ENCODE results near the gene CLOCK.

CLOCK gene

DNA sequence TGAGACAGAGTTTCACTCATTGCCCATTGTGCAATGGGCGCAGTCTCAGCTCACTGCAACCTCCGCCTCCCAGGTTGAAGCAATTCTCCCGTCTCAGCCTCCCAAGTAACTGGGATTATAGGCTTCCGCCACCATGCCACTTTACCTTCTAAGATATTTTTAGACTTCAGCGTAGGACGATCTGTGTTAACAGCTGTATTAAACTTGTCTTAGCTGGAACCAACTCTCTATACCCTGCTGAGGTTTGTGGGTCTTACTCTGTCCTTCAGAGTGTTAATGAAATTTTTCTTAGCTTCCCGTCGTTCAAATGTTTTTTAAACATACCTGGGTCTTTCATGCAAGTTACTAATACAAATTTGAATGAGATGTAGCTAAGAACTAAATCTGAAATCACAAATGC is 136.3 kb downstream of the CLOCK start:
- DNase-seq, result no peak

DNA sequence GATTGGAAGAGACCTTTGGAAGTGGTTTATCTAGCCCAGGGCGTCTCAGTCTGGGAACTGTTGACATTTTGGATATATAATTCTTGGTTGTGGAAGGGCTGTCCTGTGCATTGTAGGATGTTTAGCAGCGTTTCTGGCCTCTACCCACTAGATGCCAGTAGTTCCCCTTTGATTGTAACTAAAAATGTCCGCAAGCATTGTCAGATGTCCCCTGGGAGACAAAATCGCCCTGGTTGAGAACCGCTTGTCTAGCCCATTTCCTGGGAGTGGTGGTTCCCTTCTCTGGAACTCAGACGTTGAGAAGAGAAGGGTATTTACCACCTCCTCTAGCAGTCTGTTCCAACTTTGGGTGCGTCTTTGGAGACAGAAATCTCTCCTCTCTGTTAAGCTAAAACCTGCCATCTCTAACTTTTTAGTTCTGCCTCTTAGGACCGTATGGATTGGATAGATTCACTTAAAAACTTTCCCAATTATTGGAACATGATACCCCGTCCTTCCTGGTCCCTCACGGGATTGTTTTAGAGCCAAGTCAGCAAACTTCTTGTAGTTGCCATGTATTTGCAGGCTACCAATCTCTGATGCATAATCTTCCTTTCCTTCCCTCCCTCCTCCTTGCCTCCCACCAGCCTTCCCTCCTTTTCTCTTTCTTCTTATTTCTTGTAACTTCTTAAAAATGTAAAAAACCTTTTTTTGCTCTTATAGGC is 137.1 kb downstream of the CLOCK start:
- peak; percentile 85 for DNase-seq

DNA sequence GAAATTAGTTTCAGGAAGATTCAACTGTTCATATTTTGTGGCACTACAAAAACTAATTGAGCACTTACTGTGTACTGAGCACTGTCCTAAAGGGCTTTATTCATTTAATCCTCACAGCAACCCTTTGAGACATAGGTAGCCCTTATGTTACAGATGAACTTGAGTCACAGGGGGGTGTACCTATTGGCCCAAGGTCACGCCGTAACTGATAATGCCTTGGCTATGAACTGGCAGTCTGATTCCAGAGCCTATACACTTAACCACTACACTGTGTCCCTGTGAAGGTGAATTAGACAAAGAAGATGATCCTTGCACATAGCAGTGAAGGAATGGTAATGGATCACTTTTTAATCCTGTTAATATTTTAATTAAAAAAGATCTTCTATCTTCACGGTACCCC is 138.9 kb downstream of the CLOCK start:
- DNase-seq, result no peak

DNA sequence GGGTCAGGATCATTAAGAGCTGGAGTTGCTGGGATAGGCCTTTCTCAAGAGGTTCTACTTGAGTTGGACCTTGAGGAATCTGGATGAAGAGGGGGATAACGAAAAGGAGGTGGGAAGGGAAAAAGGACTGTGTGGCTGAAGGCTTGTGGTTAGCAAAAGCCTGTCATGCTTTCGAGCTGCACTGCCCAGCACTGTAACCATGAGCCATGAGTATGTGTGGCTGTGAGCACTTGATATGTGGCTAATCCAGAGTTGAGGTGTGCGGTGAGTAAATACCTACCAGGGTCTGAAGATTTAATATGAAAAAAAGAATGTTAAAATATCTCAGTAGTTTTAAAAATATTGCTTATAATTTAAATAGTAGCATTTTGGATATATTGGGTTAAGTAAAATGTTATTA is 139.6 kb downstream of the CLOCK start:
- DNase-seq, result no peak

DNA sequence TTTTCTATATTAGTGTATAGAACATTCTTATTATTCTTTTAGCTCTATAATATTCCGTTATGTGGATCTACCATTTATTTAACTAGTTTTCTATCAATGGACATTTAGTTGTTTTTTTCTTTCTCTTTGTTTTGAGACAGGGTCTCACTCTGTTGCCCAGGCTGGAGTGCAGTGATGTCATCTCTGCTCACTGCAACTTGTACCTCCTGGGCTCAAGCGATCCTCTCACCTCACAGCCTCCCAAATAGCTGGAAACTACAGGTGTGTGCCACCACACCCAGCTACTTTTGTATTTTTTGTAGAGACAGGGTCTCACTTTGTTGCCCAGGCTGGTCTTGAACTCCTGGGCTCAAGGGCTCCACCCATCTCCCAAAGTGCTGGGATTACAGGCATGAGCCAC is 140.2 kb downstream of the CLOCK start:
- no peak for DNase-seq

DNA sequence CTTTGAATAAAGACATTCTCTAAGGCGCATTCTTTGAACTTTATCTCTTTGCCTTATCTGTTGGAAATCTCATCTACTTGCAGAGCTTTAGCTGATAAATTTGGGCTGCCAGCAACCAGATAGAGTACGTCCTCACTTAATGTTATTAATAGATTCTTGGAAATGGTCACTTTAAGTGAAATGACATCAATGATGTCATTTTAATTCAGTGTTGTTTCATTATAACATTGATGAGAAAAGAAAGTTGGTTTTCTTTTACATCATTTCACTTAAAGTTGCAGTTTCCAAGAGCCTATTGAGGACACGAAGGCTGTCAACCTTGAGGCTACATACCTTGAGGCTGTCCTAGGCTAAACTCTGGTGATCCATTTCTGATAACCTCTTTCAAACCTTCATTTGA is 141.6 kb downstream of the CLOCK start:
- DNase-seq, result no peak

DNA sequence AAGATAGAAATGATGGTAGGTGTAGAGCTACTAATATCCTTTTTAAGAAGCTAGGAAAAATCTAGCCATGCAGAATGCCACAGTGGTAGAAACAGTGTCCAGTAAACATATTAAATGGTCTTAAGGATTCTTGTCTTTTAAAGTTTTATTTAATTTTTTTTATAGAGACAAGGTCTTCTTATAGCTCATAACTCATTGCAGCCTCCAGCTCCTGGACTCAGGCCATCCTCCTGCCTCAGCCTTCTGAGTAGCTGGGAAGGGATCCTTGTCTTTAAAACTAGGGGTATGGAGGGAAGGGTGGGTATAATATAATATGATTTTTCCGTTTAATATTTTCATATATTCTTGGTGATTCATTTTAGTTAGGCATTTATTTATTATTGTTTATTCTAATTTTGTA is 147.1 kb downstream of the CLOCK start:
- DNase-seq, result no peak

DNA sequence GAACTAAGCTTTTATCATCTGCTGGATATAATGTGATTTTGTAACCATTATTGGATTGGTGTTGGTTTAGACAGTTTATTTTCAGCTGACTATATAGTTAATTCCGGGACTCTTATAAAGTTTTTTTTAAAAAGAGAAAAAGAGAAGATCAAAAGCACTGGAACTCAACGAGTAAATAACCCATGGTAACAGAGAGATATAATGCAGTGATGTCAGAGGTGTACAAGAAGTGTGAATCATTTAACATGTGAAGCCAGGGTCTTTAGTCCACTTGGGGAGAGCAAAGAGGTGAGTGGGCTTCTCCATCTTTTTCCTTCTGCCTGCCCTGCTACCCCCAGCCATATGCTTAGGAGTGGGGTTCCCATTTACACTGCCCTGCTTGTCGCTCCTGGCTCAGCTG is 147.7 kb downstream of the CLOCK start:
- DNase-seq, result no peak

DNA sequence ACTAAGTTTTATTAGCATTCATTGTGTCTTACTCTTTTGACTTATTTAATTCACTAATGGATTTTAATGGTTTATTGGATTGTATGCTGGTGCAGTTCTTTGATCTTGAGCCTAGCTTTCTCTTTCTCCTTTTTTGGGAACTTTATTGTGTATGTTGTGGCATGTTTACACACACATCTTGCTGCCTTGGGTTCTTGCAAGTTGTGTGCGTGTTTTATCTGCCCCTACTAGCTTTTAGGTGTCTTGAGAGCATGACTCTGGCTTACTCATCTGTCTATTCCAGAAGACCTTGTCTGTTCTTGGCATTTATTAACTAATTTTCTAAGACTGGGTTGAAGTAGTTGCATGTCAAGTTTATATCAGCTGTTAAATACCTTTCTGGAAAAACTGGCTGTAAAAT is 148.2 kb downstream of the CLOCK start:
- DNase-seq, result no peak

DNA sequence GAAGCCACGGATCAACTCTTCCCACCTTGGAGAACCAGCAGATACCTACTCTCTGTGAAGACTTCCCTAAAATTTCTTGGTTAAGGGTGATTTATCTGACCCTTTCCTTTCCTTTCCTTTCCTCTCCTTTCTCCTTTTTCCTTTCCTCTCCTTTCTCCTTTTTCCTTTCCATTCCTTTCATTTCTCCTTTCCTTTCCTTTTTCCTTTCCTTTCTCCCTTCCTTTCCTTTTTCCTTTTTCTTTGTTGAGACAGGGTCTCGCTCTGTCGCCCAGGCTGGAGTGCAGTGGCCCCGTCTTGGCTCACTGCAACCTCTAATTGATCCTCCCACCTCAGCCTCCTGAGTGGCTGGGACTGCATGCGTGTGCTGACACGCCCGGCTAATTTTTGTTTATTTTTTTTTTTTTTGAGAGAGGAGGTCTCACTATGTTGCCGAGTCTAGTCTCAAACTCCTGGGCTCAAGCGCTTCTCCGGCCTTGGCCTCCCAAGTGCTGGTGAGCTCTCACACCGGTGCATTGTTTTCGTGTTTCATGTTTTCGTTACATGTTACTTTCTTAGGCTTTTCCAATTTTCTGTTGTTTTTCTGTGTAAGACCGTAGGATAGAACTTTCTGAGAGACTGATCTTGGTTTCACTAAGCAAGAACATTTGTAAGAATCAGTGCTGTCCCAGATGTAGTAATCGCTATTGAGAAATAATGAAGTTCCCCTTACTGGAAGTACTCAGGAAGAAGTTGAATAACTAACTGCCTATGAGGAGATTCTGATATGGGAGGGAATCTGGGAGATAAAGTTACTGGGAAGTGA is 149.0 kb downstream of the CLOCK start:
- no peak for DNase-seq

DNA sequence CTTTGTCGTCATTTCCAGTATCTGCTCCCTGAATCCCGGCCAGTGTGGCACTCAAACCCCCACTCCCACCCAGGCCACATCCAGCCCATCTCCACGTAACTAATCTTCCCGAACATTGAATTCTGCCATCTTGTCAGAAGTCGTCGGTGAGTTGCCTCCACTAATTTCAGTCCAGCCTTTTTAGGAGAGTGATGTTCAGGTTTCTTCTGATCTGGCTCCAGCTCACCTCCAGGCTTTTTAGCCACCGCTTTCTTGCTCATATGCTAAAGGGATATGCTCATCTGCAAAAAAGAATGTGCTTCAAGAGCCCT is 149.6 kb downstream of the CLOCK start:
- DNase-seq, result no peak

DNA sequence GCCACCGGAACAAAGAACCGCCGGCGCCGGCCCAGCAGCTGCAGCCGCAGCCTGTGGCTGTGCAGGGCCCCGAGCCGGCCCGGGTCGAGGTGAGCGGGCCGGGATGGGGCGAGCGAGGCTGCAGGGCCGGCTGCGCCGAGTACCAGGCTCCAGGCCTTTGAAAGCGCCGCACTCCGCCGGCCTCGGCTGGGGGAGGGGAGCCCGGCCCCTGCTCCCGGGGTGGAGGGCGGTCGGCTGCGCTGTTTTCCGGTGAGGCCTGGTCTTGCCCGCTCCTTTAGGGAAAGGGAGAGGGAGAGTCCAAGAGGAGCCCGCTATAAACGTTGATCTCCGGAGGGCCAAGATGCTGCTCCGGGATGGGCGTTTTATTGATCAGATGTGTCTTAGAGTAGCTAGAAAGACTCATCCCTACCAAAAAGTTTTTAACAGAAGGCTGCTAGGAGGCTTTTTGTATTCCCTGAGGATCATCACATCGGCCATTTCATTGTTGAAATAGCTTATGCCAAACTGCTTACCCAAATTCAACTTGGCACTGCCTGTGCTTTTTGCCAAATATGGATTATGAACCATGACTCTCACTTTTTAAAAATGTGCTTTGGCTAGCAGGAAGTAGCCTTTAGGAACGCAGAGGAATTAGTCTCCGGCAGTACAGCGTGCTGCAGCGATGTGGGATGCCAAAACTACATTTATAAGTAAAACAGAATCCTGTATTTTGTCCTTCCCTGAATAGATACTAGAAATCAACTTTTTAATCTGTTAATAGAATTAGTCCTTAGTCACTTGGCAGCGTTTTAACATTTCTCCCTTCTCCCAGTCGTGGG is 150.2 kb downstream of the CLOCK start:
- DNase-seq, result peak; percentile 75

DNA sequence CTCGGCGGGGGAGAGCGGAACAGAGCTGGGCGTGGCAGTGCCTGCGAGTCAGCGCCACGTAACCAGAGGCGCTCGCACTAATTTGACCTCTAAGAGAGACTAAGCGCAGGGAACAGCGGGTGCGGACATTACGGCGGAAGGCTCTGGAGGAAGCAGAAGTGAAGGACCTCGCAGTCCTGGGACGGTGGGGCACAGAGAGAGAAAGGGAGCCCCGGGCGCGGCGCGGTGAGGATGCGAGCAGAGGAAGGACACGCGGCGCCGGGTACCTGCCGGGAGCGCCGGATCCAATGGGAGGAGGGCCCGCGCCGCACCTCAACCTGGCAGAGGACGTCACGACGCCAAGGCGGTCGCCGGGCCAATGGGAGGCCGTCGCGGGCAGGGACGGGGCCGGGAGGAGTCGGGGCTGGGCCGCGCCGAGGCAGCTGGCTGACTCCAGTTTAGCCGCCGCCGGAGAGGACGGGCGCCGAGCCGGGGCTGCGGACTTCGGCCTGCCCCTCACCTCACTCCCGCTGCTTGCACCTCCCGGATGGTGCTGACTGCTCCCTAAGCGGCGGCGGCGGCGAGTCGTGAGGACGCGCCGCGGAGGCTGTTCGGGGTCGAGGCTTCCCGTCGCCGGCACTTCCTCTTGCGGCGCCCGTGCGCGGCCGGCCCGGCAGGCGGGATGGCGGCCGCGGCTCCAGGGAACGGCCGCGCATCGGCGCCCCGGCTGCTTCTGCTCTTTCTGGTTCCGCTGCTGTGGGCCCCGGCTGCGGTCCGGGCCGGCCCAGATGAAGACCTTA is 151.0 kb downstream of the CLOCK start, which contains the start of gene TMEM165:
TSS of gene TMEM165 (plus strand) at position 429 of the 779 bp plus-strand sequence. CDS start at position 662, 233 bp downstream.
- peak; percentile 88 for DNase-seq

DNA sequence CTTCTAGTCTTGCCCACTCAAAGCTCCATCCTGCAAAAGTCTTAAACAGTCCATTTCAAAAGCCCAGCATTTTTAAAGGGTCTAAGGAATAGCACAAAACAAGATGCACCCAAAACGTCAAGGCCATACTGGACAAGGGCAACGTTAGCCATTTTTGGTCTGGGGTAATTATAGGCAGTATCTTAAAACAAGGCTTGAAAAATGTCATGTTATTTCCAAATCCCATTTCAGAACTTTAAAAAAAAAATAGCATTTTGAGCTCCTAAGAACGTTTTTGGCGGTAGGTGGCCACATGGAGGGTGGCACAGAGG is 151.5 kb downstream of the CLOCK start:
- DNase-seq, result no peak

DNA sequence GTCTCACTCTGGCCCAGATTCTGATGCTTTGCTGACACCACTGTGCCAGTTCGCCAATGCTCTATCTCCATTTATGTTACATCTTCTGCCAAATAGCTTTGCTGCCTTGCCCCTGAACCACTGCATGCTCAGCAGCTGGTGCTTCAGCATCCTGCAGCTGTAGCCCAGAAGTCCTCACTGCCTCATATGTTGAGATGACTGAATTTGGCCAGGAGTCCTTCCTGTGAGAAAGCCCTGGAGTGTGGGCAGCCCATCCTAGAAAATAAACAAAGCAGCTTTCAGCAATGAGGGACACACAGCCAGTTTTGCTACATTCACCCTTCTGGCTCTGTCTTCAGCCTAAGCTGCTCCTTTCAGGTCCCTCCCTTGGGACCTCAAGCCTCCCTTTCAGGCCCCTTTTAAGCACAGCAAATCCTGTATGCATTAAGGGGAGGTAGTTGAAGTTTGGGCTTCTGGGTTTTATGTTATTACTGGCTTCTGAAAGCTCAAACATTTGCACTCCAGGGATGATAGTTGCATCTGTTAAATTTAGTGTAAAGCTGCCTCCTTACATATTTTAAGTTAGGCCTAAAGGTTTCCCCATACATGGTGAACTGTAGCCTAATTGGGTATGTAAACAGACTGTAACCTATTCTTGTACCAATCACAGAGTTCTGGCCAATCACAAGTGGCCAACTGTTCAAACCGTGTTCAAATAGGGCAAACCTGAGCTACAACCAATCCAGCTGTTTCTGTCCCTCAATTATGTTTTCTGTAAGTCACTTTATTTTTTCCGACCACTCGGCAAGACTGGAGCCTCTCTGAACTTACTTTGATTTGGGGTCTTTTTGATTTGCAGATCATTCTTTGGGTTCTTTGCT is 153.0 kb downstream of the CLOCK start:
- DNase-seq, result no peak

DNA sequence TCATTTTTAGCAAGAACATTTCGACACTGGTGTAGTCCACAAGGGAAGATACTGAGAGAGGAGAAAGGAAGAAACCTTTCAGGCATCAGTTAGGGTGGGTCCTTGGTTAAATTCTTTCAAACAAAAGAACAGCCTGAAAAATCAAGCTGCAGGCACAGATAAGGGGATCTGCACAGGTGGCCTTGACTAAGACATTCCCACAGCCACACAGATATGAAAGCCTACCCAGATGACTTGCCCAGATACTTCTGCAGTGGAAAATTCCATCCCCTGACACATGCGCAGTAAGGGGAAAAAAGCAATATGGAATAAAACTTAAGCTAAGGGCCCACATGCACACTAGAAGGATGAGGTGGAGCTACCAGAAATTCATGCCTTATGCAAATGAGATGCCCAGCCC is 159.9 kb downstream of the CLOCK start:
- no peak for DNase-seq

DNA sequence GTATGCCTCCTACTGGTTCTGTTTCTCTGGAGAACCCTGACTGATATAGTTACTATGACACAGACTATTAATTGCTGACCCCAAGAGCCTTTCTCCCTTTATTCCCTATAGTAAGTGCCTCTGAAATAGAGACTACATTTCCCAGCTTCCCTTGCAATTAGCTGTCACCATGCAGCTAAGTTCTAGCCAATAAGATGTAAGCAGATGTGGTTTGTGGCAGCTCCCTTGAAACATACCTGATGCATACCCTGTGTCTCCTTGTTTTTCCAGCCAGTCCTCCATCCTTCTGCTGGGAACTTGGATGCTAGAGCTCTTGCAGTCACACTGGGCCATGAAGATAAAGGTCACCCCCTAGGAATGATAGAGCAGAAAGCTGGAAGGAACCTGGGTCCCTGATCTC is 160.6 kb downstream of the CLOCK start:
- DNase-seq, result no peak

DNA sequence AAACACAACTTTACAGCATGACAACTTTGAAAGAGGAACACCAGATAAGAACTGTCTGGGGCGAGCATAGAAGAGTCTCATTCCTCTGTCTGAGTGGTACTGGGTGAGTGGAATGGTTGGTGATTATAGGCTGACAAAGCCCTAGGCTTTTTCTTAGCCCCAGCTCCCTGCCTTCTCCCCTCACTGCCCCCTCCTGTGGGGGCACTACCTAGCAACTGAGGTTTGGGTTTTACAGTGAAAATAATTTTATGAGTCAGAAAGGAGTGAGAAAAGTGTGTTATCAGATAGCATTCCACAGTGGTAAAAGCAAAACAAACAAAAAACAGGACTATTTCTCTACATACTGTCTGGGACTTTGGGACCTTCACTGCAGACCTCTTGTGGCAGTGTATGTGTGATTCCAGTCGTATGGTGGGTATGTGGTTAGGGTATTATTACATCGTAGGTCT is 161.5 kb downstream of the CLOCK start:
- no peak for DNase-seq

DNA sequence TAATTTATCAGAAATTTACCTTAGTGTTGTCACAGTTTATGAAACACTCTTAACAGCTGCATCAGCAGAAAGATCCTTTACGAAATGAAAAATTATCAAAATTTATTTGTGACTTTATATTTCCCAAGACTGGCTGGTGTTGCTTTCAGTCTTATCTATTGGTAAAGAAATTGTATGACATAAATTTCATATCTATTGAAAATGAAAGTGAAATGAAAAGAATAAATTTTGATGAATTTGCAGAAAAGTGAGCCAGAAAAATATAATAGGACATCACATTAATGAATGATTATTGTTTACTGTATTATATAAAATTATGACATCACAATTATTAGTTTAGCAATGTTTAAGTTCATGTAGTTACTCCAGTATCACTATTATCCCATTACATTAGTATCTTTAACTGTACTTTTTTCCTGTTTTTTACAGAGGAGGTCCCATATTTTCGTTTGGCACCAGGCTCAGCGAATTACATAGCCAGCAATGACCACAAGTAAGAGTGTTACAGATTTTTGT is 164.2 kb downstream of the CLOCK start:
- no peak for DNase-seq

DNA sequence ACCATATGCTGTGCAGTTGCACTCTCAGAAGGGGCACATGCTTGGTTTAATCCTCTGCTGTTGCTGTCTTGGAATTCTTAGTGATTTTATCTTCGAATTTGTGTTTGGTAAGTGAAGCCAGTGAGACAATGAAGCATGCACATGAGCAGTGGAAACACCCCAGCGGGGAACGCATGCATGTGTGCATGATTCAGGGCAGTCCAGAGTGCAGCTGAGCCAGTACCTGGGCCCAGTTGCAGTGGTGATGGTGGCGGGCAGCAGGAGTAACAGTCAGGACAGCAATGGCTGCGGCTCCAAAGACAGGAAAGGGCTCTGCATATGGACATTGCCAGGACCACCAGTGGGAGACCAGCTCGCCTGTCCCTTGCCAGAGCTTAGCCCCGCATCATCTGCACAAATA is 165.2 kb downstream of the CLOCK start:
- DNase-seq, result no peak

DNA sequence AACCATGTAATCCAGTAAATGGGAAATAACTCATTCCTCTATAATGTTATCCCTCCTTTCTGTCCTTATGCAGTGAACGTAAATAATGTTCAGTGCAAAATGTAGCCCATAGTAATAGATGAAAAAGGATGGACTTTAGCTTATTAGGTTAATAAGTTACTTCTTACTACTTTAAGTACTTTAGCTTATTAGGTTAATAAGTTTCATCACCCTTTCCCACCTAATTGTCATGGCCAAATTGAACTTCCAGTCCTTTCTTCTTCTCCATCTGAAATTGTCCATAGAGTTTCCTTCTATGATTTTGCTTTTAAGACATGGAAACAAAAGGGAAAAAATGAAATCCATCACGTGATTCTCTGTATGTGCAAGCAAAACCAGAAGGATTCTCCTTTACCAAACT is 166.1 kb downstream of the CLOCK start:
- DNase-seq, result no peak

Measured in fibroblast of skin of scalp (primary cell).